GM20000 (cell line): Measurements from ENCODE around the gene AMDHD2.

Experiments
- DNase-seq: peaks from one replicate; pipeline ENCODE4 v3.0.0; 2012; ENCODE audit warnings: low spot score
- TF ChIP-seq, protein P1 (sequence below): IDR thresholded peaks from 2 replicates; pipeline ENCODE4 v1.5.1; 2012; ENCODE audit warnings: mild to moderate bottlenecking, control low read depth; ENCODE audit errors: extremely low read depth, missing control alignments

AMDHD2 gene

DNA sequence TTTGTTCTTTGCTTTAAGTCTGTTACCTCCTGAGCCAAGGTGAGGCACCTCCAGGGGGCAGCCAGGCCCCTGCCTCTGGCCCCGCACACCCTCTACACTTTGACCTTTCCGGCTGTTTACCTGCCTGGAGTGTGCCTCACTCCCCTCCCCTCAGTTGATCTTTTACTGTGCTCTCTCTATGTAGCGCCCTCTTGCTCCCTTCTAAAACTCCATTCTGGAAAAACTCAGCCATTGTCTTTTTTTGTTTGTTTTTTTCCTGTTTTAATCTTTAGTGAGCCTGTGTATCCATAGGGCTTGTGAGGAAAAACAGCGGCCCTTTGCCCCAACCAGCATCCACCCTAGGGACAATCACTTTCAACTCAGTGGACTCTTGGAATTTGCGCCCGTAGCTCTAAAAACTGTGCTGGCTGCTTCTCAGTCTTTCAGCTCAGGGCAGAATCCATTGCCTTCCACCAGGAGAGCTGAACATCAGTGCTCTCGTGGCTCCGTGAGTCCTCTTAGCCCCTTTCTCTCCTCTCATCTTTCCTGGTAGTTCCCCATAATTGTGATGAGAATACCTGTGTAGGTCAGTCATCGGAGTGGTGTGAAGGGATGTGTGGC, 4.3 kb downstream of the AMDHD2 start:
- no peak for DNase-seq
- TF ChIP-seq, protein P1, sequence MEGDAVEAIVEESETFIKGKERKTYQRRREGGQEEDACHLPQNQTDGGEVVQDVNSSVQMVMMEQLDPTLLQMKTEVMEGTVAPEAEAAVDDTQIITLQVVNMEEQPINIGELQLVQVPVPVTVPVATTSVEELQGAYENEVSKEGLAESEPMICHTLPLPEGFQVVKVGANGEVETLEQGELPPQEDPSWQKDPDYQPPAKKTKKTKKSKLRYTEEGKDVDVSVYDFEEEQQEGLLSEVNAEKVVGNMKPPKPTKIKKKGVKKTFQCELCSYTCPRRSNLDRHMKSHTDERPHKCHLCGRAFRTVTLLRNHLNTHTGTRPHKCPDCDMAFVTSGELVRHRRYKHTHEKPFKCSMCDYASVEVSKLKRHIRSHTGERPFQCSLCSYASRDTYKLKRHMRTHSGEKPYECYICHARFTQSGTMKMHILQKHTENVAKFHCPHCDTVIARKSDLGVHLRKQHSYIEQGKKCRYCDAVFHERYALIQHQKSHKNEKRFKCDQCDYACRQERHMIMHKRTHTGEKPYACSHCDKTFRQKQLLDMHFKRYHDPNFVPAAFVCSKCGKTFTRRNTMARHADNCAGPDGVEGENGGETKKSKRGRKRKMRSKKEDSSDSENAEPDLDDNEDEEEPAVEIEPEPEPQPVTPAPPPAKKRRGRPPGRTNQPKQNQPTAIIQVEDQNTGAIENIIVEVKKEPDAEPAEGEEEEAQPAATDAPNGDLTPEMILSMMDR = no peak

DNA sequence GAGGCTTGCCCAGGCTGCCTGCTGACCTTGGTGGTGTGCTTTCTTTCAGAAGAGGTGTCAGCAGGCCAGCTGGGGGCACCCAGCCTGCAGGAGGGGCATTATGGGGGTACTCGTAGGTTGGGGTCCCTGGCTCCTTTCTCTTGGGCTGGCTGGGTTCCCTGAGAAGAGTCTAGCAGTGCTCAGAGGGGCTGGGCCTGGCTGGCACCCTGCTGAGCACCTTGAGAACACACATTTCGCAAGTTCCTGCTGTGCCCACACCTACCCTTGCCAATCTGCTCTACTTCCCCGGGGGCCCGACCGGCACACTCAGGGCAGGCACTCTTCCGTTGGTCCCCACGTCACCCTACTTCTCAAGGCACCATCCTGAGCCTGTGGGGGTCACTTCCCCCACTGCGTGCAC, 6.0 kb downstream of the AMDHD2 start:
- TF ChIP-seq, protein P1 = no peak
- DNase-seq = no peak

DNA sequence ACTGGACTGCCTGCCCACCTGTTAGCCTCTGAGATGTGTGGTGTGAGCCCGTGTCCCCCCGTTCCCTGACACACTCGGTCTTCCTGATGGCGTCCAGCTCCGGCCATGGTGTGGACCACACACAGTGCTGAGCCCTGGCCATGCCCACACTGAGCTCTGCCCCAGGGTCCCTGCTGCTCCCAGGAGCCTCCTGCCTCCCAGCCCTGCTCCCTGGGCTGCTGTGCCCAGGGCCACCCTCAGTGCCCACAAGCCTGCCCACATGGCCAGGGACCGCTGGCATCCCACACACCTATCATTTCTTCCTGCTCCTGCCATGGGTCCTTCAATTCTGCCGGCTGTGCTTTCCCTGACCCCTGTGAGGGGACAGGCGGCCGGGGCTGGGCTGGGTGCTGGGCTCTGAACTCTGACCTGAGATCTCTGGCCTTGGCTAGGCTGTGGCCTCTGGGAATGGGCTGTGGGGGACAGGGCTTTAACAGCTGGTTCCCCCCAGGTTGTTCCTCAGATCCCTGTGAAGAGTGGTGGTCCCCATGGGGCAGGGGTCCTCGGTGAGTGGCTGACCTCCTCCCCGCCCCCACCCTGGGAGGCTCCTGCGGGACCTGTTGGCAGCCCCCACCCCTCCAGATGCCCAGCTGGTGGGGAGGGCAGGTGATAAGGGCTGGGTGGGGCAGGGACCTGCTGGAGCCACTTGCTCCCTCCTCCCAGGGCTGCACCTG, 7.1 kb downstream of the AMDHD2 start:
- DNase-seq = no peak
- TF ChIP-seq, protein P1 = no peak

DNA sequence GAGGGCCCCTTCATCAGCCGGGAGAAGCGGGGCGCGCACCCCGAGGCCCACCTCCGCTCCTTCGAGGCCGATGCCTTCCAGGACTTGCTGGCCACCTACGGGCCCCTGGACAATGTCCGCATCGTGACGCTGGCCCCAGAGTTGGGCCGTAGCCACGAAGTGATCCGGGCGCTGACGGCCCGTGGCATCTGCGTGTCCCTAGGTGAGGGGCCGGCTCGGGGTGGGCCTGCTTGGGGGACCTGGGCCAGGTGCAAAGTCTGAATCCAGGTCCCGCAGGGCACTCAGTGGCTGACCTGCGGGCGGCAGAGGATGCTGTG, 7.6 kb downstream of the AMDHD2 start:
- no peak for DNase-seq

DNA sequence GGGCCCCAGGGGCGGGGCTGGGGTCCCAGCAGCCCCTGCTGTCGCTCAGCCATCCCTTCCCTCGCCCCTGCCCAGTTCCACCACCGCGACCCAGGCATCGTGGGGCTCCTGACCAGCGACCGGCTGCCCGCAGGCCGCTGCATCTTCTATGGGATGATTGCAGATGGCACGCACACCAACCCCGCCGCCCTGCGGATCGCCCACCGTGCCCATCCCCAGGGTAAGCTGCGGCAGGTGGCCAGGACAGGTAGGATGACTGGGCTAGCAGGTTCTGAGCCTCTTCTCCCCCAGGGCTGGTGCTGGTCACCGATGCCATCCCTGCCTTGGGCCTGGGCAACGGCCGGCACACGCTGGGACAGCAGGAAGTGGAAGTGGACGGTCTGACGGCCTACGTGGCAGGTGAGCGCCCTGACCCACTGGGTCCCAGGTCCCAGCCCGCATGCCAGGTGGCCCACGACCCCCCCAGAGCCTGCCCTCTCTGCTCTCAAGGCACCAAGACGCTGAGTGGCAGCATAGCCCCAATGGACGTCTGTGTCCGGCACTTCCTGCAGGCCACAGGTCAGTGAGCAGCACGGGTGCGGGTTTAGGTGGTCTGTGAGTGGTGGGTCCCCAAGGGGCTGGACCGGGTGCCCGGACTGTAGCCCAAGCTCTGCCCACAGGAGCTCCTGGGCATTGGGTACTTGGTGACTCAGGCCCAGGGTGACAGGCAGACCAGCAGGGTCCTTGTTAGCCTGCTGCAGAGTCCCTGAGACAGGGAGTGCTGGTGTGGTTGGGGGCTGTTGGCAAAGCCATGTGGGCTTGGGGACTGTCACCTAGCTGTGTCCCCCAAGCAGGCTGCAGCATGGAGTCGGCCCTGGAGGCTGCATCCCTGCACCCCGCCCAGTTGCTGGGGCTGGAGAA, 8.2 kb downstream of the AMDHD2 start:
- DNase-seq = no peak
- TF ChIP-seq, protein P1 = no peak

More for the DNA sequence above, 7.6 kb downstream of the AMDHD2 start:
- TF ChIP-seq, protein P1 = no peak

DNA sequence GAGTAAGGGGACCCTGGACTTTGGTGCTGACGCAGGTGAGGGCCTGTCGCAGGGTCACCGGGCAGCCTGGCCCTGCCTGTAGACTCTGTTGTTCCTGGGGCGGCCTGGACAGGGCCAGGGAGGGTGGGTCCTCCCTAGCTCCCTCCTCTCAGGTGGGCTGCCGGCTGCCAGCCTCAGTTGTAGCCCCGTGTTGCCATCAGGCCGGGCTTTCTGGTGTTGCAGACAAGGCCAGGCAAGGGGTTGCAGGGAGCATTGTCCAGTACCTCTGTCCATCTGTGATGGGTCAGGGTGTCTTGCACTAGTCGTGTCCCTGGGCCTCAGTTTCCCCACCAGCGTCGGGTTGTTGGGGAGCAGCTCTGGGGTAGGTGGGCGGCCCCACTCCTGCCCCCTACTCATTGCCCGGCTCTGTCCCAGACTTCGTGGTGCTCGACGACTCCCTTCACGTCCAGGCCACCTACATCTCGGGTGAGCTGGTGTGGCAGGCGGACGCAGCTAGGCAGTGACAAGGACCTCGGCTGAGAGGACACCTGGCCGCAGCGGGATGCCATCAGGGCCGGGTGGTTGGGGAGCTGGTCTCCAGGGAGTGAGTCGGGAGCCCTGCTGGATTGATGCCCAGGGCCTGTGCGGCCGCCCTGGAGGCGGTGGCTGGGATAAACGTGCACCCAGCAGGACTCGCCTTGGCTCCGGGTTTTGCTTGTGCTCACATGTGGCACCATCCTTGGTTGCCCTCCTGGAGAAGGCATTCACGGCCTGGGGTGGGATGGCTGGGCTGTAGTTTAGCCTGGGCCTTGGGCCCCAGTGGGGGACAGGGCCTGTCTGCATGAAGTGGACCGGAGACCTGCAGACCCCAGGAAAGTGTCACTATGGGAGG, 9.1 kb downstream of the AMDHD2 start:
- TF ChIP-seq, protein P1 = no peak
- DNase-seq = no peak
